Epithelial cell of prostate (primary cell): ENCODE data around the gene SPACA7.
"Not testable (repeated sequence)": the region's sequence is repeated elsewhere in the genome, so short reads cannot be mapped to it uniquely, and the experiment has no call there.

Experiments
- DNase-seq: peaks from one replicate; pipeline ENCODE4 v3.0.0-alpha.2; 2011; ENCODE audit warnings: low read depth, low spot score
- H3K27ac ChIP-seq: fragments of 450-650 bp; 2 replicates; pipeline ENCODE4 v1.5.1; 2017; ENCODE audit warnings: mild to moderate bottlenecking

Gene SPACA7

DNA sequence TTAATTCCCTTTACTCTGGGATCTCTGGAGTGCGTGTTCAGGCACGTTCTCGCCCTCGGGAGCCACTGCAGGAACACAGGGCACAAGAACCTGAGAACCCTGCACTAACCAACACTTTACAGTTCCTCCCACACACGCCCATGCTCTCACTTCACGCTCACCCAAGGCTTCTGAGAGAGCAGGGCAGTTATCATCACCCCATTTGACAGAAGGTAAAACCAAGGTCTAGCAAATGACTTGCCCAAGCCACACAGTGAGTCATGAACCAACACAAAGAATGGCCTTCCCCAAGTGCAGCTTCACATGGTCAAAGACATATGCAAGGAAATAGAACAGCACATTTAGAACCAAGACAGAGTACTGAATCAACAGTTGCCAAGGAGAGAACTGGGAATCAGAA is 22.2 kb downstream of the SPACA7 start:
- DNase-seq, H3K27ac ChIP-seq: not testable (repeated sequence)

DNA sequence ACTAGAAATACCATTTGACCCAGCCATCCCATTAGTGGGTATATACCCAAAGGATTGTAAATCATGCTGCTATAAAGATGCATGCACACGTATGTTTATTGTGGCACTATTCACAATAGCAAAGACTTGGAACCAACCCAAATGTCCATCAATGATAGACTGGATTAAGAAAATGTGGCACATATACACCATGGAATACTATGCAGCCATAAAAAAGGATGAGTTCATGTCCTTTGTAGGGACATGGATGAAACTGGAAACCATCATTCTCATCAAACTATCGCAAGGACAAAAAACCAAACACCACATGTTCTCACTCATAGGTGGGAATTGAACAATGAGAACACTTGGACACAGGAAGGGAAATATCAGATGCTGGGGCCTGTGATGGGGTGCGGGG is 33.7 kb downstream of the SPACA7 start:
- H3K27ac ChIP-seq, DNase-seq: not testable (repeated sequence)

DNA sequence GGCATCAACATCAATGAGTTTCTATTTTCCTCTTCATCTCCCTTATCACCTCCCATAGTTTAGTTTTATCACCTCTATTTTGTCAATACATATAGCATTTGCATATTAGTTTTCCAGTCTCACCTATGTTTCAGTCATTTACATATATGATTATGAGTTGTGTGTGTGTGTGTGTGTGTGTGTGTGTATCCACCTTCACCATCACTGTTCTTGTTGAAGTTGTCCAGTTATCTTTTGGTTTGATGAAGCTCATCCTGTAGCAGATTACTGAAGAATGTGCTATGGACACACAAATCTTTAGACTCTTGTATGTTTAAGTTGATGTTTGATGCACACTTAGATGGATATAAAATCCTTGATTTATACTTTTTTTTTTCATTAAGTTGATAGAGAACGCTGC is 40.5 kb downstream of the SPACA7 start:
- no peak overlapping the region for H3K27ac ChIP-seq
- no peak for DNase-seq

DNA sequence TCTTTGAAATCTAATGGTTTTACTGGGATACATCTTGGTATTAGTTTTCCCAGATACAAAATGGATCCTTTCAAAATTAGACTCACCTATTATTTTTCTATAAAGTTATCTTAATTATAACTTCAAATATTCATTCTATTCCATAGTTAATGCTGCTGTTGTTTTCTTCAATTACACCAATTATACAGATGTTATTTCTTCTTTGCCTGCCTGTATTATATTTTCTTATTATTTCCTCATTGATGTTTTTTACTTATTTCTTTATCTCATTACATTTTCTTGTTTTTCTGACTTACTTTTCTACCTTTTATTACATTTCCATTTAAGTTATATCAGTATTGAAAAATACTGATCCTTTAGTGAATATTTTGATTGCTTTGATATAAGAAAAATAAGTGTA is 40.9 kb downstream of the SPACA7 start:
- no peak overlapping the region for H3K27ac ChIP-seq
- DNase-seq = no peak

DNA sequence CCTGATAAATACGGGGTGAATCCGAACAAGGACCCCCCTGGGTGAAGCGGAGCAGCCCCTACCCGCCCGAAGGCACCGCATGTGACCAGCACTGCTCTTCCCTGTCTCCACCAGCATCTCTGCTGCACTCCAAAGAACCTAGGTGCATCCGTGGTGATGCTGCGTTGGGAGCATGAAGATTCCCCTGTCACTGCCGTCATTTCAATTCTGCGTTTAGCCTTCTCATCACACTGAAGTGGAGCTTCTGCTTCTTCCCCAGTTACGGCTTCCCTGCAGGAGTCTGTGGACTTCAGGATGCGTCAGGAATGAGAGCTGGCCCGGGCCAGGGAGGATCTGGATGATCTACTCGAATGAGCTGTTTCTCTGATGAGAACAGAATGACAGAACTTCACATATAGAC is 47.9 kb downstream of the SPACA7 start:
- DNase-seq = no peak

DNA sequence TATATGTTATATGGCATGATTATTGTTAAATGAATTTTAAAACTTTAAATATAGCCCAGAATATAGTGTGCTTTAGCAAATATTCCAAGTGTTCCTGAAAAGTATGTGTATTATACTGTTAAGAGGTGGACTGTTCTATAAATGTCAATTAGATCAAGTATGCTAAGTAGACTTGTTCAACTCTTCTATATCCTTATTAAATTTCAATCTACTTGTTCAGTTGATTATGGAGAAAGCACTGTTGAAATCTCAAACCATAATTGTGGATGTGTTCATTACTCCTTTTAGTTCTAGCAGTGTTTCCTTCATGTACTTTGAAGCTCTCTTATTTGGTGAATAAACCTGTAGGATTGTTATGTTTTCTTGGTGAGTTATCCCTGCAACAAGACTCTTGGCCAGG is 52.5 kb downstream of the SPACA7 start:
- no peak for DNase-seq
- no peak overlapping the region for H3K27ac ChIP-seq

More for the DNA sequence above, 47.9 kb downstream of the SPACA7 start:
- no peak overlapping the region for H3K27ac ChIP-seq

DNA sequence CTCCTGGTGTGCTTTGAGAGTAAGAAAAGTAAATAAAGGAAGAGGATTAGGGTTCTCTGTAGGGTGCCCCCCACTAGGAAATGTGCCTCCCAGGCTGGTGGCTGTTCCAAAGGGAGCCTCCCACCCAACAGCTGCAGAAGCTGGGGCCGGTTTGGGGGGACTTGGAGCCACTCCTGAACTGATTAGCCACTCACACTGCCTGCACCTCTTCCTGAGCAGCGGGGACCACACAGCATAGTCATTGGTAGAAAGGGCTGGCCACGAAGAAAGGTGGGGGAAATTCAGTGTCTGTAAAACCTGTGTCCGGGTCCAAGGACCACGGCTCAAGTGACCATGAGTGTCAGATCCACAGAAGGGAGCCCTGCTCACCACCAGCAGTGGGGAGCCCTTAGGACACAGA is 55.6 kb downstream of the SPACA7 start:
- DNase-seq = no peak
- no peak overlapping the region for H3K27ac ChIP-seq

DNA sequence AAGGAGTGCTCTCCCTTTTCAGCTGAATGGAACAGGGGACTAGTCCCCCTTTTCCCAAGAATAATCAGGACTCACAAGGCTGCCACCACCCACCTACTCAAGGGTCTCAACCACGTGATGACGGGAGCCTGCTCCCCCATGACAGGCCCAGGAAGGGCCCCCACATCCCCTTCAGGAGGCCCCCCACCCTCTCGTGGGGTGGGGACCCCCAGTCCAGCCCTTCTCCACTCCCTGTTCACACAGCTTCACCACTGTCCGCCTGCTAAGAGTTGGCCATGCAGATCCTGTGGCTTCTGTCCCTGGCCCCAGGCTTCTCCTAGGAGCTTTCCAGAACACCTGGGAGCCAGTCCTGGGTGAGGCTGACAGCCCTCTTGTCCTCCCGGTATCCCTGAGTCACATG is 56.6 kb downstream of the SPACA7 start:
- DNase-seq, H3K27ac ChIP-seq: not testable (repeated sequence)

DNA sequence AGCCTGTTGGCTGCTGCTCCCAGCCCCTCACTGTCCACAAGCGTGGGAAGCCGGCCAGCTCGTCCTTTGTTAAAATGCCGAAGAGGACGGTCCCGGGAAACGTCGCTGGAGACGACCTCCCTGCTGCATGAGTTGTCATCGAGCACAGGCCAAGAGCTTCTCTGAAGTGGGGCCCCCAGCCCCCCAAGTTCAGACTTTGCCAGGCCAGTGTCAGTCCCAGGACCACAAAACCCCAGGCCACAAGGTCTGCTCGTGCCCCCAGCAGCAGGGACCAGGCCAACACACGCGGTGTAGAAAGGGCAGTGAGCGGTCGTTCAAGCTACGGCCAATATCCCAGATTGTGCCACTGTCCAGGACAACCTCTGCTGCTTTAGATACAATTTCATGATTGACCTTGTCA is 57.4 kb downstream of the SPACA7 start:
- not testable (repeated sequence) for DNase-seq

DNA sequence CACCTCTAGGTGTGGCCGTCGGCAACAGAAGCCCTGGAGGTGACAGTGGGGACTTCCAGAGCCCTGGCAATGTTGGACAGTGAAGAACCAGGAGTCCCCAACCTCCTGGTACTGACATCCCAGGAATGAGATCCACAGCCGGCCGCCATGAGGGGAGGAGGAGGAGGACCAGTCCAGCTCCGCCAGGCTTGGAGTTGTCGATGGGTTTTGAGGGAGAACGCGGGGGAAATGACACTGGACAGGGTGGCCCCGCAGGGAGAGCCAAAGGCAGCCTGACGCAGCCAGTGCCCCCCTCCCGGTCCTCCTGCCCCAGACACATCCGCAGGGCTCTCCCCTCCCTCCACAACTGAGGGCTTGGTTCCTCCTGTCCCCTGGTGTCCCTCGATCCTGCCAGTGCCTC is 57.9 kb downstream of the SPACA7 start:
- DNase-seq = no peak
- no peak overlapping the region for H3K27ac ChIP-seq

More for the DNA sequence above, 57.4 kb downstream of the SPACA7 start:
- H3K27ac ChIP-seq = not testable (repeated sequence)

DNA sequence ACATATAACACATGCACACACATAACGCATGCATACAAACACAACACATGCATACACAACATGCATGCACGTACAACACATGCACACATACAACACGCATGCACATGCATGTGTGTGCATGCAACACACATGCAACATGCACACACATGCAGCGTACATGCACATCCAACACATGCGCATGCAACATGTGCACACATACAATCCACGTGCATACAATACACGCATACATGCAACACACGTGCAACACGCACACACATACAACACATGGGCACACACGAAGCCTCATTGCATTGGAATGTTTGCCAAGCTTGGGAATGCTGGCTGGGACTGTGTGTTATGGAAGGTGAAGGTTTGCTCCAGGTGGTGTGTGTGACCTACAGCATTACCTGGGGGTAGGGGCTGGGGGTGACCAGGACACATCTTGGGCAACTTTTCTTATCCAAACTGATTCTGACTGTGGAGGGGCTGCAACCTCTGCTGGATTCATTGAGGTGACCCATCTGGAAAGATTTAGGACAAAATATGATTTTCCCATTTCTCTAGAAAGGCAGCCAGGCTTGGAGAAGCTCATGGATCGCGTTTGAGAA is 58.9 kb downstream of the SPACA7 start:
- DNase-seq = no peak
- no peak overlapping the region for H3K27ac ChIP-seq

DNA sequence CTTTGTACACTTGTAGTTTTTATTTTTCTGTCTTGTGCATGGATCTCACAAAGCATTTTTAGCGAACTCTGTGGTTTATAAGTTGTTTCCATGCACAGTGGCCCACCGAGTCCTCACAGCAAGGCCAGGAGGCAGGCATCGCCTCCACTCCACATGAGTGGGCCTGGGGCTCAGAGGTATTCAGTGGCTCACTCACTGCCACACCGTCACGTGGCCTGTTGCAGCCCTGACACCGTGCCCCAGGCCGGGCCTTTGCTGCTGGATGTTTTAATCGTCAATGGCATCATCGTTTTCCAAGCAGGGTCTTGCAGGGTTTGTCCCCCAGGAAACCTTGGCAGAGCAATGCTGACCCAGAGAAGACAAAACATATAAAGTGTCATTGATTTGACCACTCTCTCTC is 59.8 kb downstream of the SPACA7 start:
- DNase-seq = no peak
- no peak overlapping the region for H3K27ac ChIP-seq

DNA sequence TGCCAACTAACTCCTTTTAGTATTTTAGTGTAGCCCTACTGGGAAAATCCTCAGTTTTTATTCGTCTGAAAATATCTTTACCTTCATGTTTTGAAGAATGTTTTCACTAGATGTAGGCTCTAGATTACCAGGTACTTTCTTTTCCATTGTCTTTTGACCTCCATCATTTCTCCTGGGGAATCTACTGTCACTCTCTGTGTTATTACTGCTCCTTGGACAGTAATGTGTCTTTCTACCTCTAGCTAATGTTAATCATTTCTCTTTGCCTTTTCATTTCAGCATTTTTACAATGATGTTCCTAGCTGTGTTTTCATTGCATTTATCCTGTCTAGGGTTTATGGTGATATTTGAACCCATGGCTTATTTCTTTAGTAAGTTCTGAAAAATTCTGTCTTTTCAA is 61.9 kb downstream of the SPACA7 start:
- no peak overlapping the region for H3K27ac ChIP-seq
- no peak for DNase-seq

DNA sequence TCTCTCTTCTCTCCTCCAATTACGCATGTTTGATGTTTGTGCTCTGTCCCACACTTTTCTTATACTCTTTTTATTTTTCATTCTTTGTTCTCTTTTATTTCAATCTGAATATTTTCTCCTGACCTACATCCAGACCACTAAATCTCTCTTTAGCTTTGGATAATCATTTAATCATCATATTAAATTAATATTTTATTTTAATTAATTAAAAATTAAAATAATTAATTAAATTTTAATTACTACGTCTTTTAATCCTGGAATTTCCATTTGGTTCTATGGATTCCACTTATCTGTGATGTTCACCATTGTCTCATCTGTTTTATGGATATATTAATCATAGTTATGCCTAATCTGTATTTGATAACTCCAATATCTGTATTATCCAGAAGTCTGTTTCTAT is 62.4 kb downstream of the SPACA7 start:
- no peak for DNase-seq
- H3K27ac ChIP-seq = no peak overlapping the region

DNA sequence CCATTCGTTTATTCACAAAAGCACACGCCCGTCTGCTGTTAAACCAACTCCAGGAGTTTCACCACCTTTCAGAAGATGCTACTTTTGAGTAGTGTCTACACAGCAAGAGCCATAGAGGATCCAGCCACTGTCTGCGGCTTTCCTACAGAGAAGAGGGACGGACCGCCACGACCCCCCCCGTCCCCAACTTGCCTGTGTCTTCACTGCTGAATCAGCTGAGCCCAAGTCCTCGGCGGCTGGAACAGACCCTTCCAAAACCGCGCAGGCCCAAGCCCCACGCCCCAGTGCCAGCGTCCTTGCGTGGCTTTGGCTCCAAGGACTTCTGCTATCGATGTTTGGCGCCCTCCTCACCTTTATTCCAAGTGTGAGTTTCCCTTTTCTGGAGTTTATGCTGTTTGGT is 65.1 kb downstream of the SPACA7 start:
- no peak overlapping the region for H3K27ac ChIP-seq
- no peak for DNase-seq

DNA sequence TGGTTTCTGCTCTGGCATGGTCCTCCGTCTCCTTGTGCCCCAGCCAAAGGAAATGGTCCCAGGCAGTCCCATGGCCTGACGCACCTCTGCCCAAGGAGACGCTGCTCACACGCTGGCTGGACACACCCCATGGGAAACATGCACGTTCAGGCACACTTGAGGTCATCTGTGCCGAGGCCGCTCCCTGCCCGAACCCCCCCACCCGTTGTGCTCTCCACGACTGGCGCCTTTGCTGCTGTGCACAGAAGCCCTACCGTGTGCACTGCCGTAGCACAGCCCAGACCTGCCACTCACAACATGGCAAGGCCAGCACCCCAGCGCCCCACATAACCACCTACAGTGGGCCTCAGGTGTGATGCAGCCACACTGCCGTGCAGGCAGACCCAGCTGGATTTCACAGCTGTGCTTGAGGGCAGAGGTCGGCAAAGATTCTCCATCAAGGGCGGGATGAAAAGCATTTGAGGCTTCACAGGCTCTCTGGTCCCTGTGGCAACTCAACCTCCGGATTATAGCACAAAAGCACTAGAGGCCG is 65.7 kb downstream of the SPACA7 start:
- no peak overlapping the region for H3K27ac ChIP-seq
- no peak for DNase-seq

DNA sequence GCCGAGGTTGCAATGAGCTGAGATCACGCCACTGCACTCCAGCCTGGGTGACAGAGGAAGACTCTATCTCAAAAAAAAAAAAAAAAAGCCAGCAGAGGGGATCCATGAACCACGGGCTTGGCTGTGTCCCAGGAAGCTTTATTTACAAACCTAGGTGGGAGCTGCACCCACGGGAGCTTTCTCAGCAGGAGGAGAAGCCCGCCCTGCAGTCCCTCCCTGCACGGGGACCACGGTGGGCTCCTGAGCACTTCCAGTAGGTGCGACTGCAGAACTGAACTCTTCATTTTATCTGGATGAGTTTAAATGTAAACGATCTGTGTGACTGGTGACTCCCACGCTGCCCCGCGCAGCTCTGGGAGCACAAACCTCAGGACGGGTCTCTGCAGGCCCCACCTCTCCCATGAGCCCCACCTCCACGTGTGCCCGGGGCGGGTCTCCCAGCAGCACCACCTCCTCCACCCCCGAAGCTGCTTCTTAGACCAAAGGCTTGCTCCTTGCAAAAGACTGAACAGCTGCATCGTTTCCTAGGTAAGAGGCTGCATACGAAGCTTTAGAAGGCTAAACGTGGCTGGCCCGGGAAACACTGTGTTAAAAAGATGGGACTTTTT is 66.4 kb downstream of the SPACA7 start:
- DNase-seq = peak; percentile 48
- no peak overlapping the region for H3K27ac ChIP-seq

DNA sequence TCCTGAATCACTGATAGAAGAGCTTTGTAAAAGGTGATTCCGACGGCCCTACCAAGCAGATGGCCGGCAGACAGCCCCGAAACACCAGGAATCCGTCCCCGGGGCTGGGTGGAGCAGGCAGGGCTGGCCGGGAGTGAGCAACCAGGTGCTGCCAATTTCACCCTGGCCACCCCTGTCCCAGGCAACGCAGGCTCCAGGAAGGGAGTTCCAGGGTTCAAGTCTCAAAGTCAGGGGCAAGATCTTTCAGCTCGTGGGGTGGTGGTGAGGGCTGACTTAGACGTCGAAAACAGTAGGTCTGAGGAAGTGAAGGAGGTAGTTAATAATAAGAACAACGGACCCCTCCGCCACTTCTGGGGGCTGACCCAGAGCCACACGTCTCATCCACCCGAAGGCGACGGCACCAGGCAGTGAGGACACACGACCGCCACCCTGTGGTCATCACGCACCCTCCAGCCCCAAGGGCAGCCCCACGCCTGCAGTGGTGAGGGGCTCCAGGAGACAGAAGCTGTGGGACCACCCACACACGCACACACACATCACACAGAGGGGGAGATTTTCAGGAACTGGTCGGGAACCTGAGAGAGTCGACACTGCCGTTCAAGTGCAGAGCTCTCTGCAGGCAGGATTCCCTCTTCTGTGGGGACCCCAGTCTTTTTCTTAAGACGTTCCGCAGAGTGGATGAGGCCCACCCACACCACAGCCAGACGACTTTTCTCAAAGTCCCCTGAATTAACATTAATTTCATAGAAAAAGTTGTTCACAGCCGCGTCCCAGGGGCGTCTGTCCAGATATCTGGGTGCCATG is 67.2 kb downstream of the SPACA7 start:
- no peak for DNase-seq

DNA sequence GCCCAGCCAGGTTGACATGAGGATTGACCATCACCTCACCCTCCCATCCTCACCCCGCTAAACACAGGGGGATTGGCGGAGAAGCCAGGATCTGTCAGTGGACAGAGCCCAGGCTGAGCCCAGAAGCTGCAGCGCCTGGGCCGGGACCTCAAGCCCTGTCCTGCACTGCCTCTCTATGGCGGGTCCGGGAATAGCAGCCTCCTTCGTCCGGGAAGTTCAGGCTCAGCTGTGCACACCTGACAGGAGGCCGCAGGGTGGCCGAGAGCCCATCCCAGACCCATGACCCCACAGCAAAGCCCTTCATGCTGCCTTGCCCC is 67.8 kb downstream of the SPACA7 start:
- no peak for DNase-seq
- H3K27ac ChIP-seq = no peak overlapping the region

More for the DNA sequence above, 67.2 kb downstream of the SPACA7 start:
- no peak overlapping the region for H3K27ac ChIP-seq

DNA sequence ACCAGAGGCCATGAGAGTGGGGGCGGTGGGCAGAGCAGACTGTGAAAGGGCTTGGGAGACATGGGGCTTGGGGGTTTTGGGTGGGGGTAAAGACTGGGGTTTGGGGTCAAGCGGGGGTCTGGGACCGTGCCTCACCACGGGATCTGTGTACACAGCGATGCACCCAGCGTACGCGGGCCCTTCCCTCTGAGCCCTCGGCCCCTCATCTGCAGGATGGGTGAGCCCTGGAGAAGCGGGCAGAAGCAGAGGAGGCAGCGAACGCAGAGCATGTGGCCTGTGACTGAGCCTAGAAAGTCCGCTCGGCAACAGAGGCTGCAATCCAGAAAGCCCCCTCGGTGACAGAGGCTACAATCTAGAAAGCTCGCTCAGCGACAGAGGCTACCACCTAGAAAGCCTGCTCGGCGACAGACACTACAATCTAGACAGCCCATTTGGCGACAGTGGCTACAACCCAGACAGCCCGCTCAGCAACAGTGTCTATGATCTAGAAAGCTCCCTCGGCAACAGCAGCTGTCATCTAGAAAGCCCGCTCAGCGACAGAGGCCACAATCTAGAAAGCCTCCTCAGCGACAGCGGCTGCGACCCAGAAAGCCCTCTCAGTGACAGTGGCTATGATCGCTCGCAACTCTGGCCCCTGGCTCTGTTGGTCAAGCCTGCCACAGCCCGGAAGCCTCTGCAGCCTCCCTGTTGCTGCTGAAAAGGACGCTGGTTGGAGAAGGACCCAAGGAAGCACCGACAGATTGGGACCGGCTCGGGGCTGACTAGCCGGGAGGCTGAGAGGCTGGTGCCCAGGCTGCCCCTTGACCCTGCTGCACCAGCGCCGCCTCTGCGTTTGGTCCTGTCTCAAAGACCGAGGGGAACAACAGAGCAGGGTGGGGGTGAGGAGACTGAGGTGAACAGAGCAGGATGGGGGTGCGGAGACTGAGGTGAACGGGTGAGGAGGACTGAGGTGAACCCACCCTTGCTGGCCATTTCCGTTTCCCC is 68.6 kb downstream of the SPACA7 start:
- DNase-seq = no peak
- no peak overlapping the region for H3K27ac ChIP-seq
